GM12865 (cell line): ENCODE data around the gene UPF1.
"Not testable (repeated sequence)": the region's sequence is repeated elsewhere in the genome, so short reads cannot be mapped to it uniquely, and the experiment has no call there.

Source experiments
- DNase-seq: peaks from one replicate; pipeline ENCODE4 v3.0.0; 2010; ENCODE audit warnings: low read depth
- H3K4me3 ChIP-seq: 2 replicates; pipeline ENCODE4 v1.5.1; 2011; ENCODE audit warnings: mild to moderate bottlenecking, low read depth, low read length, control low read depth
- TF ChIP-seq, protein P1 (sequence below): IDR thresholded peaks from 2 replicates; pipeline ENCODE4 v1.5.1; 2011; ENCODE audit warnings: low read length, control low read depth, low read depth, inconsistent platforms; ENCODE audit not compliant: insufficient read depth; ENCODE audit errors: missing control alignments

The UPF1 gene

GRCh38 chr19:18912933-18913332 is 81.2 kb downstream of the UPF1 start:
- no peak overlapping the region for H3K4me3 ChIP-seq
- TF ChIP-seq, protein P1, sequence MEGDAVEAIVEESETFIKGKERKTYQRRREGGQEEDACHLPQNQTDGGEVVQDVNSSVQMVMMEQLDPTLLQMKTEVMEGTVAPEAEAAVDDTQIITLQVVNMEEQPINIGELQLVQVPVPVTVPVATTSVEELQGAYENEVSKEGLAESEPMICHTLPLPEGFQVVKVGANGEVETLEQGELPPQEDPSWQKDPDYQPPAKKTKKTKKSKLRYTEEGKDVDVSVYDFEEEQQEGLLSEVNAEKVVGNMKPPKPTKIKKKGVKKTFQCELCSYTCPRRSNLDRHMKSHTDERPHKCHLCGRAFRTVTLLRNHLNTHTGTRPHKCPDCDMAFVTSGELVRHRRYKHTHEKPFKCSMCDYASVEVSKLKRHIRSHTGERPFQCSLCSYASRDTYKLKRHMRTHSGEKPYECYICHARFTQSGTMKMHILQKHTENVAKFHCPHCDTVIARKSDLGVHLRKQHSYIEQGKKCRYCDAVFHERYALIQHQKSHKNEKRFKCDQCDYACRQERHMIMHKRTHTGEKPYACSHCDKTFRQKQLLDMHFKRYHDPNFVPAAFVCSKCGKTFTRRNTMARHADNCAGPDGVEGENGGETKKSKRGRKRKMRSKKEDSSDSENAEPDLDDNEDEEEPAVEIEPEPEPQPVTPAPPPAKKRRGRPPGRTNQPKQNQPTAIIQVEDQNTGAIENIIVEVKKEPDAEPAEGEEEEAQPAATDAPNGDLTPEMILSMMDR = no peak
- no peak for DNase-seq

GRCh38 chr19:18913466-18913865 is 81.7 kb downstream of the UPF1 start:
- DNase-seq = no peak
- TF ChIP-seq, protein P1 = no peak
- no peak overlapping the region for H3K4me3 ChIP-seq

DNA sequence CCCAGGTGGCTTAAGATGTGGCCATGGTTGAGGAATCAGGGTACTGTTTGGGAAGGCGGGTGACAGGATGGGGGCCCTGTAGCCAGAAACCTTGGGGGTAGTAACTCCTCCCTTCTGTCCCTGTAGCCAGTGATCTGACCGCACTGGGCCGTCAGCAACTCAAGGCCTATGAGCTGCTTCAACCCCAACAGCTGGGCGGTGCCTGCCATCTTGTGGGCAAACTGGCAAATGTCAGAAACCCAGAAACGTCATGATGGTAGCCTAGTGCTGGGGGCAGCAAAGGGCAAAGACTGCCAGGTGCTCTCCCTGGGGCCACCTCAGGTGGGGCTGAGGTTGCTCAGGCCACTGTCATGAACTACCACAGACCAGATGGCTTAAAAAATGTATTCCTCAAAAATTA is 83.9 kb downstream of the UPF1 start:
- H3K4me3 ChIP-seq = no peak overlapping the region
- TF ChIP-seq, protein P1 = peak; percentile 31
- DNase-seq = peak; percentile 69

DNA sequence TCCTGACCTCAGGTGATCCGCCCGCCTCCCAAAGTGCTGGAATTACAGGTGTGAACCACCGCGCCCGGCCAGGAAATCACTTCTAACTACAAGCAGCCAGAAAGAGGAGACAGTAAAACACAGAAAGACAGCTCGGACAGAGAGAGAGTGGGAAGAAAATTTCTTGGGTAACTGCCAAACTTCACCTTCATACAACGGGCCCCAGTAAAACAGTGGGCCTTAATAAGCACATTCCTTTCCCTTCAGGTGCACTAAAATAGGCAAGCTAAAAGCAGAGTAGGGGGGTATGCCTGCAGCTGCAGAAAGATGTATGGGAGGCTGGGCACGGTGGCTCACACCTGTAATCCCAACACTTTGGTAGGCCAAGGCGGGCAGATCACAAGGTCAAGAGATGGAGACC is 85.8 kb downstream of the UPF1 start:
- H3K4me3 ChIP-seq = peak overlapping the region; percentile 95; the same call in 1 of the 2 replicates
- DNase-seq = not testable (repeated sequence)
